Measurements from ENCODE around the gene FYB2. TPM values are rescaled to one million over a fixed set of nuclear protein-coding genes. Genes with fewer than 3 reads are reported as not detected.
"Not testable (repeated sequence)": the region's sequence is repeated elsewhere in the genome, so short reads cannot be mapped to it uniquely, and the experiment has no call there.

Gene FYB2
- total and polyA plus RNA-seq, 8 donors, result 0.31 to 2.2 (median 0.75) TPM; not detected in 3

GRCh38 chr1:56780128-56780750 is 39.0 kb downstream of the FYB2 start:
- TF ChIP-seq CTCF (IDR thresholded peaks at IDR 0.05) (no peak), EP300 (IDR thresholded peaks at IDR 0.05) (no peak), POLR2AphosphoS5 (IDR thresholded peaks at IDR 0.05) (no peak), POLR2A (IDR thresholded peaks at IDR 0.05) (no peak)
- 55 to 79% (median 69%) methylated on average over 3 of the region's 3 CpGs for WGBS, 5 donors
- no peak overlapping the region for H3K4me3 ChIP-seq
- H3K27ac ChIP-seq, result no peak overlapping the region
- no peaks in the 10 kb centered on the region for H3K4me1 ChIP-seq
- no peak for DNase-seq
- H3K27me3 ChIP-seq, result no peaks in the 10 kb centered on the region
- intact Hi-C loops (cut with DNase I; ENCODE audit: low total_unique reads), result no loop called here
- no peaks in the 10 kb centered on the region for H3K36me3 ChIP-seq
- no peaks in the 10 kb centered on the region for H3K9me3 ChIP-seq

- DNase-seq, result no peak
- TF ChIP-seq POLR2A (IDR thresholded peaks at IDR 0.05), result no peak
- no peak for TF ChIP-seq CTCF (IDR thresholded peaks at IDR 0.05)
- no peak for TF ChIP-seq POLR2AphosphoS5 (IDR thresholded peaks at IDR 0.05)
- TF ChIP-seq EP300 (IDR thresholded peaks at IDR 0.05), result no peak
- Histone ChIP-seq H3K27ac (no peak overlapping the region), H3K9me3 (no peaks in the 10 kb centered on the region), H3K4me1 (no peaks in the 10 kb centered on the region), H3K4me3 (no peak overlapping the region), H3K27me3 (no peaks in the 10 kb centered on the region), H3K36me3 (no peaks in the 10 kb centered on the region)
- intact Hi-C loops (cut with DNase I; ENCODE audit: low total_unique reads), result no loop called here
- WGBS, 5 donors, result 68 to 83% (median 74%) methylated on average over 1 of the region's 1 CpG
Measured at GRCh38 chr1:56777972-56778371, 41.2 kb downstream of the FYB2 start.

GRCh38 chr1:56774732-56775131 is 44.5 kb downstream of the FYB2 start:
- DNase-seq; H3K4me3 ChIP-seq; H3K36me3 ChIP-seq; intact Hi-C loops (cut with DNase I; ENCODE audit: low total_unique reads); H3K27ac ChIP-seq; H3K9me3 ChIP-seq; H3K4me1 ChIP-seq; H3K27me3 ChIP-seq: not testable (repeated sequence)

- Histone ChIP-seq H3K27me3 (no peaks in the 10 kb centered on the region), H3K9me3 (no peaks in the 10 kb centered on the region), H3K4me1 (no peaks in the 10 kb centered on the region), H3K27ac (no peak overlapping the region), H3K36me3 (no peaks in the 10 kb centered on the region), H3K4me3 (no peak overlapping the region)
- WGBS, 5 donors, result 69 to 80% (median 78%) methylated on average over 6 of the region's 6 CpGs
- TF ChIP-seq POLR2A (IDR thresholded peaks at IDR 0.05), result no peak
- TF ChIP-seq EP300 (IDR thresholded peaks at IDR 0.05), result no peak
- no peak for TF ChIP-seq POLR2AphosphoS5 (IDR thresholded peaks at IDR 0.05)
- no peak for TF ChIP-seq CTCF (IDR thresholded peaks at IDR 0.05)
- intact Hi-C loops (cut with DNase I; ENCODE audit: low total_unique reads), result no loop called here
- no peak for DNase-seq
Measured at GRCh38 chr1:56774067-56774609, 45.1 kb downstream of the FYB2 start.

GRCh38 chr1:56773341-56774066 is 45.7 kb downstream of the FYB2 start:
- H3K36me3 ChIP-seq, result no peaks in the 10 kb centered on the region
- H3K9me3 ChIP-seq, result no peaks in the 10 kb centered on the region
- no peaks in the 10 kb centered on the region for H3K27me3 ChIP-seq
- no peak for TF ChIP-seq POLR2AphosphoS5 (IDR thresholded peaks at IDR 0.05)
- no peak for TF ChIP-seq CTCF (IDR thresholded peaks at IDR 0.05)
- no peak for TF ChIP-seq POLR2A (IDR thresholded peaks at IDR 0.05)
- TF ChIP-seq EP300 (IDR thresholded peaks at IDR 0.05), result no peak
- 61 to 83% (median 76%) methylated on average over 2 of the region's 2 CpGs for WGBS, 5 donors
- no peak for DNase-seq
- no peak overlapping the region for H3K27ac ChIP-seq
- H3K4me1 ChIP-seq, result no peaks in the 10 kb centered on the region
- intact Hi-C loops (cut with DNase I; ENCODE audit: low total_unique reads), result no loop called here
- H3K4me3 ChIP-seq, result no peak overlapping the region
